GM18511 (cell line): ENCODE results near the gene HBEGF.
A peak's percentile ranks its signal among the peaks of the same experiment; 100 is the strongest.

Experiments used
- ATAC-seq: cut with Tn5 transposase; IDR thresholded peaks from one replicate; pipeline ENCODE4 v1.9.1; 2021; ENCODE audit warnings: mild to moderate bottlenecking, moderate library complexity; ENCODE audit not compliant: unreplicated experiment

The HBEGF gene

GRCh38 chr5:140305471-140305870 lies 40.9 kb downstream of the HBEGF start:
- no peak for ATAC-seq

- no peak for ATAC-seq
Measured at GRCh38 chr5:140303966-140304365, 42.4 kb downstream of the HBEGF start.

- ATAC-seq, result peak; percentile 98
Measured at GRCh38 chr5:140302786-140303639, 43.4 kb downstream of the HBEGF start, which contains the start of gene PFDN1. PFDN1 (minus strand) TSS chr5:140303101; CDS start chr5:140303073, 28 bp downstream.

GRCh38 chr5:140301136-140301535 lies 45.3 kb downstream of the HBEGF start:
- ATAC-seq, result no peak

- ATAC-seq, result no peak
Measured at GRCh38 chr5:140299056-140299455, 47.3 kb downstream of the HBEGF start.

GRCh38 chr5:140298183-140298601 lies 48.2 kb downstream of the HBEGF start:
- no peak for ATAC-seq

GRCh38 chr5:140297283-140297682 lies 49.1 kb downstream of the HBEGF start:
- ATAC-seq, result no peak

- ATAC-seq, result no peak
Measured at GRCh38 chr5:140296289-140296688, 50.1 kb downstream of the HBEGF start.

- no peak for ATAC-seq
Measured at GRCh38 chr5:140295414-140295813, 51.0 kb downstream of the HBEGF start.

- no peak for ATAC-seq
Measured at GRCh38 chr5:140294753-140295152, 51.6 kb downstream of the HBEGF start.

GRCh38 chr5:140293849-140294100 lies 52.6 kb downstream of the HBEGF start:
- no peak for ATAC-seq

GRCh38 chr5:140293091-140293848 lies 53.1 kb downstream of the HBEGF start:
- ATAC-seq, result no peak

- ATAC-seq, result no peak
Measured at GRCh38 chr5:140292212-140293036, 54.0 kb downstream of the HBEGF start.

GRCh38 chr5:140287801-140288521 lies 58.4 kb downstream of the HBEGF start:
- no peak for ATAC-seq

- no peak for ATAC-seq
Measured at GRCh38 chr5:140286424-140286823, 60.0 kb downstream of the HBEGF start.

- ATAC-seq, result no peak
Measured at GRCh38 chr5:140284013-140284412, 62.4 kb downstream of the HBEGF start.
